Right lung (tissue), 5 donors: ENCODE measurements around the gene ARL15. TPM values are rescaled to one million over a fixed set of nuclear protein-coding genes. Genes with fewer than 3 reads are reported as not detected.

Experiments used
- DNase-seq, 2 donors: peaks; one replicate each; pipeline ENCODE4 v3.0.0-alpha.2; 2013
- polyA plus RNA-seq, 5 donors: library from polyadenylated mRNA; unstranded; fragments of 120-200 nt; gene quantifications; one replicate each; pipeline versions ENCODE4 v1.2.1 to v1.2.3, GENCODE V29; 2013; ENCODE audit warnings: inconsistent platforms in 1 of 5, low replicate concordance in 1 of 5; ENCODE audit not compliant: insufficient read length in 5 of 5, insufficient read depth in 1 of 5

The ARL15 gene
- polyA plus RNA-seq, 5 donors = 16.5 to 30.1 (median 25.3) TPM

DNA sequence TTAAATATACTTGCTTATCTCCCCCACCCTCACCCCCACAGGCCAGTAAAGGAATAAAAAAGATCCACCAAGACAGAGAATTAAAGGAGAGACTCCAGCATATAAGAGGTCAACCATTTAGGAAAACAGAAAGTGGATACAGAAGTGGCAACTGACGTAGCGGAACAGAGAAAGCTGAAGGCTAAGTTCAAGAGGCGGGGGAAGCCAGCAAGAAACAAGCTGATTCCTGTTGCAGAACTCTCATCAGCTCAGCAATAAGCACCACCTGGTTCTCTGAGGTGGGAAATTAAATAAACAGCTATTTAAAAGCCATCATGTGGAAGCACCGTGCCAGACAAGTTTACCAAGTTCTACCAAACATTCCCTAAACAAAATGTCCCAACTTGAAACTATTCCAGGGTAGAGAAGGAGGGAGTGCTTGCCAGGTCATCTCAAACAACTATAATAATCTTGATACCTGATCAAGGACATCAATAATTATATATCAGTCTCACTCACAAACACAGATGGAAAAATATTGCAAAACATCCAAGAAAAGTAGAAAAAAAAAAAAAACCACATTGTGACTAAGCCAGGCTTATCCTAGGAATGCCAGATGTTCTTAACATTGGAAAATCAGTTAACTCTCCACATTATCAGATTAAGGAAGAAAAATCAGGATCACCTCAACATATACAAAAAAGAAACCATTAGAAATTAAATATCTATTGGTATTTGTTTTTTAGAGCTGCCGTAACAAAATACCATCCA, 7.3 kb upstream of the ARL15 start:
- no peak for DNase-seq

DNA sequence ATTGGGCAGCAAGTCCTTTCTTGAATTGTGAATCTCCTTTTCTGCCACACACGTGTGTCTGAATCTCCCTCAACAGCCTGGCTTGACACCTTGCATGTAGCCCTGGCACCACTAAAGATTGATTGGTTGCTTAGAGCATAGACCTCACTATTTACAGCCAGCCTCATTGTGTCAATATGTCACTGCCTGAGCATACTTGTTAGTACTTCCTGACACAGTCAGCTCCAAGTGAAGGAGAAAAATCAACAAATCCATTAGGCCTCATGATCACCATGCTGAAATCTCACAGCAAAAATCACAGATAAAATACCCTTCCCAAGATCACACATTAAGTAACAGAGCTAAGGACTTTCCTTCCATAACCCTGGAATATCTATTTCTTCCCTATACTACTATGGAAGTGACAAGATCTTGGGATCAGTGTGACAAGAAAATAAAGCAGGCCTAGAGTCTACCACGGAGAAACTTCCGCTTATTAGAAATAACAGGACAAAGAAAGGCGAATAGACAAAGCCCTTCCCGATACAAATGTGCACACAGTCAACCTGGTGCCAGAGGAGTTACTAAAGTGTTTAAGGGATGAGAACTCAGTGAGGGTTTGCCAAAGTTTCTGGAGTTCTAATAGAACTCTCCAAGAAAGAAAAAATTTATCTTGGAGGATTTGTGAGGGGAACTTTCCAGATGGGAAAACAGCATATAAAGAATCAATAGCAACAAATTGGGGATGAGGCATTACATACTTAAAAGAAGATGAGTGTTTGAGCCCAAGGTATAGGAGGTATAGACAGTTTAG, 5.6 kb upstream of the ARL15 start:
- DNase-seq = no peak

DNA sequence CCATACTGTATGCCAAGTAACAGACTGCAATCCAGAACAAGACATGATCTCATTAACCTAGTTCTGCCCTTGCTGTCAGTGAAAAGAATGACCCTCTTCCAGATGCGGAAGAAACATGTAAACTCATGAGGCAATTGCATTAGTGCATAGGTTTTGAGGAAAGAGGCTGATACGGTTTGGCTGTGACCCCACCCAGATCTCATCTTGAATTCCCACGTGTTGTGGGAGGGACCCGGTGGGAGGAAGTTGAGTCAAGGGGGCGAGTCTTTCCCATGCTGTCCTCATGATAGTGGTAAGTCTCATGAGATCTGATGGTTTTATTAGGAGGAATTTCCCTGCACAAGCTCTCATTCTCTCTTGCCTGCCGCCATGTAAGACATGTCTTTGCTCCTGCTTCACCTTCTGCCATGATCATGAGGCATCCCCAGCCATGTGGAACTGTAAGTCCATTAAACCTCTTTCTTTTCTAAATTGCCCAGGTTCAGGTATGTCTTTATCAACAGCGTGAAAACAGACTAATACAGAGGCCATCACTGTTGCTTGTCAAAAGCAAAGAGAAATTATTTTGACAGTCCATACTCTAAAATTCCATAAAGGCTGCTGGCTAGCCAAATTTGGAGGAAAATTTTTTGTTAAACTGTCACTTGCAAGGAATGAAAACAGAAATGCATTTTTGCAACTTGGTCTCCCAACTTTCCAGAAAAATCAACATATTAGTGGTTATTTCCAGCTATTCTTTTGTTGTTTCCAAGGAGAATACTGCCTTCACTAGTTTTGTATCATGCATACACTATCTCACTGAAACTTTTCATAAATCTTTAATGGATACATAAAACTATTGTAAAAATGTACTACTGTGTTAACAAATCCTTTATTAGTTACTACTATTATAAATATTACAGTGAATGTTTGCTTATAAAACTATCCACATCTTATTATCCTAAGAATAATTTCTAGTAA, 3.2 kb upstream of the ARL15 start:
- DNase-seq = no peak

DNA sequence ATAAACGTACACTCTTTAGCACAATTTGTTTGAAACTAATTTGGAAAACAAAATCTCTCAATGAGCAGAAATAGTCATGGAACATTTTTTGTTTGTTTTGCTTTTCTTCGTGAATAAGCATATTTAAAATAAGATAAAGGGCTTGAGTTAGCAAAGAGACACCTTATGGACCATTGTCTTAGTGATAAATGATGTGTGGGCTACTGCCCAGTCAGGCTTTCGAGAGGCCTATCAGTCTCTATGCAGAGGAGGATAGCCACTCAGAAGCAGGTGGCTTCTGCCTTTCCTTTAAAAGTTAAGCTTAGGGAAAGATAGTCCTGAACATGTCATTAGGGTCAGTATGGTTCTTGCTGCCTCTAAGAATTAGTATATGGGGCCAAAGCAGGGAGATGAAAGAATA, 2.1 kb upstream of the ARL15 start:
- DNase-seq = no peak

DNA sequence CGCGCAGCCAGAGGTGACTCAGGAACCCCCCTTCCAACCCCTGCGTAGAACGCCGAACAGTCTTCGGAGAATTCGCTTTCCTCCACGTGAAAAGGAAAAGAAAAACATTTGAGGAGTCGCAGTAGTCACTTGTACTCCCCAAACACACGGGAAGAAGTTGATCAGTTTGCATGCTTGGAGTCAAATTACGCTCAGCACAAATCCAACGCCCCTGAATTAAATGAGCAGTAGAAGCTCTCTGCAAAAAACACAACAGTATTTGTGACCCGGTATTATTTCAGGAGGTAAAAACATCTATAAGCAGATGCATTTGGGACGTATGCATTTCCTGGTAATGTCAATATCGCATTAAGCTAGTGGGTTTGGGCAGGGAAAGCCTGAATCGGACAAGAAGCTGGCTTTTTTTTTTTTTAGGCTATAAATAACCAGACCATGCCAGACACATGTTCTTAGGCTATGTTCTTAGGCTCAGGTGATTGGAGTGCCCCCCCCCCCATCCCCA, 854 bp upstream of the ARL15 start:
- DNase-seq = peak; percentile 25 to 28

- peak in 1 of 2 donors; percentile 33 for DNase-seq
Observed at GRCh38 chr5:54309691-54310432, 511 bp downstream of the ARL15 start.

GRCh38 chr5:54309276-54309675, 1.1 kb downstream of the ARL15 start:
- DNase-seq = peak; percentile 18 to 23

- no peak for DNase-seq
Observed at GRCh38 chr5:54307583-54307982, 2.8 kb downstream of the ARL15 start.

DNA sequence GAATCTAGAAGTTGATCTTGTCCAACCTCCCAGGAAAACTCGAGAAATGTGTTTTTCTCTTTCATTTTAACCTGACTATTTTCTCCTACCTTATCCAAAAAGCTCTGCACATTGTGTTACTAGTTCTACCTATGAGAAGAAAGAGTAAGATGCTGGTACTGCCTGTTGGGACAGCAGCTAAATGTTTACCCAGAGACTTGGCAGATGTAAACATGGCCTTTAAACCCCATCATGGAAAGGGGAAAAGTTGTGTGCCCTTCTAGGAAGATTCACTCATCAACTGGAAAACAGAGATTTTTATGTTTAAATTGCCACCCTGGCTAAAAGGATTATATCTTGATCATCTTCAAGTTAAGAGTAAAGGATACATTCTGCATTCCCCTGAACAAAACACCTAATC, 3.5 kb downstream of the ARL15 start:
- DNase-seq = no peak

GRCh38 chr5:54305737-54306136, 4.6 kb downstream of the ARL15 start:
- no peak for DNase-seq

- no peak for DNase-seq
Observed at GRCh38 chr5:54304040-54304439, 6.3 kb downstream of the ARL15 start.

- DNase-seq = no peak
Observed at GRCh38 chr5:54302267-54302687, 8.1 kb downstream of the ARL15 start.

GRCh38 chr5:54301849-54302248, 8.5 kb downstream of the ARL15 start:
- no peak for DNase-seq

DNA sequence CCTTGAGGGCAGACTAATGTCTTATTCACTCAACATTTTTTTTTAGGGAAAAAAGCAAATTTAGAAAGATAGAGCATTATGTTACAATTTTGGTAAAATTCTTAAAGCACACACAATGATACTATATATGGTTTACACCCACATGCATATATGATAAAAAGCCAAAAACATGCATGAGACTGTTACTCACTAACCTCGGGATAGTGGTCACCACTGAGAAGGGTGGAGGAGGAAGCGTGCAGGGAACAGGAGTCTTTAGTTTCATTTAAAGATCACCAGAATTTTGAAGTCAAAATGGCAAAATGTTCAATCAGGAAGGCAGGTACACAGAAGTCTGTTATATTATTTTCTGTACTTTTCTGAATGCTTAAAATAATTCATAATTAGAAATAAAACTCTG, 9.2 kb downstream of the ARL15 start:
- DNase-seq = no peak

- DNase-seq = no peak
Observed at GRCh38 chr5:54298947-54299346, 11.4 kb downstream of the ARL15 start.

DNA sequence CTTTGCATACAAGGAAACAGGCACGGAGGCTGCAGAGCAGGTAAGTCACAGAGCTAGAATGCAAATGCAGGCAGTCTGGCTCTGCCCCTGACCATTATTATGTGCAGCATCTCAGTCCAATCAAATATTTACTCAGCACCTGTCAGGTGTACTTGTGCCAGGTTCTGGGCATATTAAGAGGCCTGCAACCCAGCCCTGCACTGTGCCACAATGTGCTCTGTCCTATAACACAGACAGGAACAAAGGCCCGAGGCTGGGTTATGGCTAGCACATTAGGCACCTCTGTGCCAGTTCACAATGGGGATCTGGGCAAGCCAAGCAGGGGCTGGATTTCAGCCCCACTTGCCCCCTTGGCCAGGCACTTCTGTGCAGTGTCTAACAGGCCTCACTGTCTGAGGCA, 14.0 kb downstream of the ARL15 start:
- no peak for DNase-seq

- no peak for DNase-seq
Observed at GRCh38 chr5:54295651-54296276, 14.6 kb downstream of the ARL15 start.

- no peak for DNase-seq
Observed at GRCh38 chr5:54294097-54294667, 16.2 kb downstream of the ARL15 start.

- no peak for DNase-seq
Observed at GRCh38 chr5:54292866-54293265, 17.5 kb downstream of the ARL15 start.

GRCh38 chr5:54291498-54291897, 18.9 kb downstream of the ARL15 start:
- no peak for DNase-seq
